OCI-LY1 (cell line): Measurements from ENCODE around the gene FCN3.

Experiments used
- CTCF ChIP-seq: fragments of 200-600 bp; sonication (generic), shearing (Covaris generic); IDR thresholded peaks from 2 replicates; pipeline ENCODE4 v1.5.1; 2017; ENCODE audit warnings: mild to moderate bottlenecking, antibody characterized with exemption, low read length, moderate library complexity, mixed read lengths
- EZH2 ChIP-seq: fragments of 200-600 bp; sonication (generic), shearing (Covaris generic); IDR thresholded peaks from 2 replicates; pipeline ENCODE4 v1.8.0; 2017; ENCODE audit warnings: borderline replicate concordance, mixed run types, mild to moderate bottlenecking, antibody characterized with exemption, low read length, moderate library complexity, mixed read lengths

- TF ChIP-seq CTCF (no peak; the same call in 1 of the 2 replicates), EZH2 (no peak)
These were observed 1.6 kb downstream of the FCN3 start for GRCh38 chr1:27372808-27373690.
